GM12872 (cell line): ENCODE results near the gene STK36.

ENCODE experiments used
- CTCF ChIP-seq: IDR thresholded peaks from 3 replicates; pipeline ENCODE4 v1.5.1; 2011; ENCODE audit warnings: low read depth, mild to moderate bottlenecking, low read length, moderate library complexity; ENCODE audit not compliant: insufficient read depth

The STK36 gene

GRCh38 chr2:218736531-218736930 lies 64.6 kb downstream of the STK36 start:
- no peak for TF ChIP-seq CTCF

- no peak for TF ChIP-seq CTCF
Observed at GRCh38 chr2:218743068-218743467, 71.2 kb downstream of the STK36 start.

GRCh38 chr2:218744615-218745014 lies 72.7 kb downstream of the STK36 start:
- no peak for TF ChIP-seq CTCF

GRCh38 chr2:218745160-218745558 lies 73.3 kb downstream of the STK36 start:
- no peak for TF ChIP-seq CTCF

GRCh38 chr2:218745559-218746469 lies 73.9 kb downstream of the STK36 start:
- no peak for TF ChIP-seq CTCF

- TF ChIP-seq CTCF = no peak
Observed at GRCh38 chr2:218746470-218746795, 74.5 kb downstream of the STK36 start.

GRCh38 chr2:218746960-218747359 lies 75.1 kb downstream of the STK36 start:
- no peak for TF ChIP-seq CTCF
